NCI-H510A (cell line): ENCODE results near the gene SHCBP1.
"Not testable (repeated sequence)": the region's sequence is repeated elsewhere in the genome, so short reads cannot be mapped to it uniquely, and the experiment has no call there.

Experiments used
- DNase-seq: peaks from one replicate; lab custom pipeline; 2025; lab: John Stamatoyannopoulos, UW

The SHCBP1 gene

GRCh38 chr16:46621006-46621933 lies at the start of gene SHCBP1:
SHCBP1 (minus strand) TSS chr16:46621379; CDS start chr16:46621359, 20 bp downstream.
- peak; percentile 85 for DNase-seq

GRCh38 chr16:46662123-46662522 lies 40.9 kb upstream of the SHCBP1 start:
- DNase-seq, result no peak

GRCh38 chr16:46658925-46659324 lies 37.7 kb upstream of the SHCBP1 start:
- no peak for DNase-seq

- DNase-seq, result no peak
These were observed 30.1 kb upstream of the SHCBP1 start for GRCh38 chr16:46651305-46651704.

- DNase-seq, result no peak
These were observed 29.1 kb upstream of the SHCBP1 start for GRCh38 chr16:46650254-46650623.

GRCh38 chr16:46649588-46650253 lies 28.5 kb upstream of the SHCBP1 start:
- DNase-seq, result no peak

GRCh38 chr16:46648656-46649055 lies 27.5 kb upstream of the SHCBP1 start:
- DNase-seq, result no peak

- DNase-seq, result no peak
These were observed 18.1 kb upstream of the SHCBP1 start for GRCh38 chr16:46638947-46639925.

- peak; percentile 75 for DNase-seq
These were observed 11.9 kb upstream of the SHCBP1 start for GRCh38 chr16:46632778-46633733.

- no peak for DNase-seq
These were observed 8.4 kb upstream of the SHCBP1 start for GRCh38 chr16:46629331-46630219.

- DNase-seq, result no peak
These were observed 6.6 kb upstream of the SHCBP1 start for GRCh38 chr16:46627746-46628145.

GRCh38 chr16:46626681-46627080 lies 5.5 kb upstream of the SHCBP1 start:
- DNase-seq, result not testable (repeated sequence)

GRCh38 chr16:46624862-46625261 lies 3.7 kb upstream of the SHCBP1 start:
- DNase-seq, result not testable (repeated sequence)

GRCh38 chr16:46623707-46624106 lies 2.5 kb upstream of the SHCBP1 start:
- DNase-seq, result not testable (repeated sequence)

GRCh38 chr16:46623246-46623645 lies 2.1 kb upstream of the SHCBP1 start:
- not testable (repeated sequence) for DNase-seq

GRCh38 chr16:46621934-46622676 lies 926 bp upstream of the SHCBP1 start:
- no peak for DNase-seq

GRCh38 chr16:46620266-46621005 lies 743 bp downstream of the SHCBP1 start:
- DNase-seq, result no peak

- no peak for DNase-seq
These were observed 2.7 kb downstream of the SHCBP1 start for GRCh38 chr16:46618516-46618915.
